GM18861 (cell line): ENCODE data around the gene RNF121.
A peak's percentile ranks its signal among the peaks of the same experiment; 100 is the strongest.

Experiments used
- ATAC-seq: cut with Tn5 transposase; IDR thresholded peaks from one replicate; pipeline ENCODE4 v1.9.1; 2021; ENCODE audit not compliant: unreplicated experiment

The RNF121 gene

GRCh38 chr11:71934213-71934612, 5.4 kb downstream of the RNF121 start:
- no peak for ATAC-seq

- ATAC-seq, result no peak
Measured at GRCh38 chr11:71935338-71935925, 6.6 kb downstream of the RNF121 start.

- ATAC-seq, result no peak
Measured at GRCh38 chr11:71936825-71937224, 8.0 kb downstream of the RNF121 start.

GRCh38 chr11:71937826-71938225, 9.0 kb downstream of the RNF121 start:
- ATAC-seq, result no peak

- no peak for ATAC-seq
Measured at GRCh38 chr11:71940561-71941219, 11.8 kb downstream of the RNF121 start.

GRCh38 chr11:71946144-71946571, 17.3 kb downstream of the RNF121 start:
- peak; percentile 38 for ATAC-seq

- no peak for ATAC-seq
Measured at GRCh38 chr11:71947498-71947897, 18.7 kb downstream of the RNF121 start.

- no peak for ATAC-seq
Measured at GRCh38 chr11:71948314-71949027, 19.6 kb downstream of the RNF121 start.

GRCh38 chr11:71949034-71949433, 20.2 kb downstream of the RNF121 start:
- ATAC-seq, result no peak

- no peak for ATAC-seq
Measured at GRCh38 chr11:71951741-71952310, 23.0 kb downstream of the RNF121 start.

- ATAC-seq, result no peak
Measured at GRCh38 chr11:71955898-71956456, 27.1 kb downstream of the RNF121 start.

- ATAC-seq, result peak; percentile 75
Measured at GRCh38 chr11:71962428-71963038, 33.7 kb downstream of the RNF121 start.

GRCh38 chr11:71963468-71963867, 34.6 kb downstream of the RNF121 start:
- ATAC-seq, result no peak

- no peak for ATAC-seq
Measured at GRCh38 chr11:71964641-71965040, 35.8 kb downstream of the RNF121 start.

GRCh38 chr11:71971680-71972079, 42.8 kb downstream of the RNF121 start:
- ATAC-seq, result no peak

GRCh38 chr11:71976551-71976950, 47.7 kb downstream of the RNF121 start:
- ATAC-seq, result no peak

GRCh38 chr11:71977090-71977489, 48.2 kb downstream of the RNF121 start:
- no peak for ATAC-seq

- ATAC-seq, result no peak
Measured at GRCh38 chr11:71977743-71978418, 49.0 kb downstream of the RNF121 start.

GRCh38 chr11:71979094-71979493, 50.2 kb downstream of the RNF121 start:
- ATAC-seq, result no peak

- ATAC-seq, result no peak
Measured at GRCh38 chr11:71979602-71980001, 50.8 kb downstream of the RNF121 start.

GRCh38 chr11:71986131-71986530, 57.3 kb downstream of the RNF121 start:
- no peak for ATAC-seq
